GM18870 (cell line): Measurements from ENCODE around the gene ADAD1.

Experiments
- ATAC-seq: cut with Tn5 transposase; IDR thresholded peaks from one replicate; pipeline ENCODE4 v1.9.1; 2021; ENCODE audit warnings: moderate library complexity; ENCODE audit not compliant: unreplicated experiment

ADAD1 gene

DNA sequence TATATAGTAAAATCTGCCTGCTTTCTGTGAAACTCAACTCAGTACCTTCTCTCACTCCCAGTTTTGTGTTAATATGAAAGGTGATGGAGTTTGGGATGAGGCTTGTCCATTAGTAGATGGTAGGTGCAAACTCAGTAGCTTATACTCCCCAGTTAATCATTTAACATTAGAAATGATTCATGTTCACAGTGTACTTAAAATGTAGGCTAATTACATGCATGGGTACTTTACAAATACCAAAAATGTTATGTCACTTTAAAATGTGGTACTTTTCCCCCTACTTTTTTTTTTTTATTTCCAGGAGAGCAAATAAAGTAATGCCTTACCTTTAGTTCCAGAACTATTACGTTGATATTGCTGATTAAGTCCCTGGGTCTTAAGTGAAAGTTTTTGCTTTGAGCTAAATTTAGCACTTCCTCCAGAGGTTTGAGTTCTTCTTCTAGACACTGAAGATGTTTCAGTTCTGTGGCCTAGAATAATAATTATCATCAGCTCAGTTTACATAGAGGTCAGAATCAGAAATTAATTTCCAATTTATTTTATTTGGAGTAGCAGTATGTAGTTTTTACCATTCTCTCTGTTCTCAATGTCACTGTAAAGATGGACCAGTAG, 74.7 kb downstream of the ADAD1 start:
- no peak for ATAC-seq

DNA sequence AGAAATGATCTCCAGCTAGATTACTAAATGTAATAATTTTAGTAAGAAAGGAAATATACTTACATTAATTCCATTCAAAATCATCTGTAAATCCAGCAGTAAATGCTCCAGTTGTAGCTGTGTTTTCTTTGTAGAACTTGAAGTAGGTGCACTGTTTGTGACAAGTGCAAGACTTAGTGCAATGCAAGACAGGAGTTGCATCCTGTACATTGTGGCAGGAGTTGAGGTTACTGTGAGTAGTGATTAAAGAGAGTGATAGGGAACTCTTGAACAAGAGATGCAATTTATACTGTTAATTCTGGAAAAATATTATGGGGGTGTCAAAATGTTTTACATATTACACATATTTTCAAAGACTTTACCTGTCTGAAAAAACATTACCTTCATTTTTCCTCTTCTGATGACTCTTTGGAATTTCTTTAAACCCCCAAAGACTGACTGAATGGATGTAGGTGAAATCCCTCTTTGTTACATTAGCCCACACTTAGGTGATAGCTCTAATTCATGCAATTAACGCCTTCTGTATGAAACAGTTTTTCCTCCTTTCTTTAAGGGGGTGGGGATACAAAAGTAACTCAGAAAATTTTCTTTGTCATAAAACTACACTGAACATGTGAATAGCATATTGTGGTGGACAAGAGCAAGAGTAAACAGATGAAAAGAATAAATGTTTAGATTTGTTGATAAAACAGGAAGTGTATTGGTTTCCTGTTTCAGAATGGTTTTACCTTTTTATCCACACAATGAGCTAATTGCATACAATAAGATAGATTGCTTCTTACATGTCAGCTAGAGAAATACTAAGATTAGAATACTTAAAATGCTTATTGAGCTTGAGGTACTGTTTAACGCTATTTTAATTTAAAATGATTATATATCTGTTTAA, 77.7 kb downstream of the ADAD1 start, which contains the start of gene IL2:
Gene IL2 (minus strand): TSS at position 495 of the 886 bp plus-strand sequence. CDS start 285 bp downstream, at position 210.
- no peak for ATAC-seq

DNA sequence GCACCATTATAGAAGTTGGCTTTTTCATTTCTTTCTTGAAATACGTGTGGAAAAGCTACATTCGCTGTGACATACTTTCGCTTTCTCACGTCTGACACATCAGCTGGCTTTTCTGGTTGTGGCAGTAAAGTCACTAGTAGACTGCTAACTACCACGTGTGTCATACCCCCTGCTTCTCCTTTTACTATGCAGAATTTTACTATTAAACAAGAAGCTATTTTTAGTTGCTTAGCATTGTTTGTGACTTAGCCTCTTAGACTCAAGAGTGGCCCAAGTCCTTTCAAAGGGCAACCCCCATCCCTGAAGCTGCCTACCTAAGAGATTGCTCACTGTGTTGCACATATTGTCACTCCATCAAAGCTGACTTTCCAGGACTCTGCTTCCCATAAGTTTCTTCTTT, 79.8 kb downstream of the ADAD1 start:
- ATAC-seq: peak; percentile 60

DNA sequence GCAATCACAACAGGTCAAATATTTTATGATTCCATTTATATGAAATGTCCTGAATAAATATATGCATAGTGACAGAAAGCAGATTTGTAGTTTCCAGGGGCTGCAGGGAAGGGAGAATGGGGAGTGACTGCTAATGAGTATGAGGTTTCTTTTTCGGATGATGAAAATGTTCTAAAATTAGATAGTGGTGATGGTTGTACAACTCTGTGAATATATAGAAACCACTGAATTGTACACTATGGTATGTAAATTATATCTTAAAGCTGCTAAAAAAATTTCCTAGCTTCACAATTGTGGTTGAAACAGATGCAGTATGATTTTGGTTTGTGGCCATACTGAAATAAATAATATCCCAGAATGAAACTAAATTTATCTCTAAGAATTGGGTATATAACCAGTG, 90.6 kb downstream of the ADAD1 start:
- ATAC-seq: no peak

DNA sequence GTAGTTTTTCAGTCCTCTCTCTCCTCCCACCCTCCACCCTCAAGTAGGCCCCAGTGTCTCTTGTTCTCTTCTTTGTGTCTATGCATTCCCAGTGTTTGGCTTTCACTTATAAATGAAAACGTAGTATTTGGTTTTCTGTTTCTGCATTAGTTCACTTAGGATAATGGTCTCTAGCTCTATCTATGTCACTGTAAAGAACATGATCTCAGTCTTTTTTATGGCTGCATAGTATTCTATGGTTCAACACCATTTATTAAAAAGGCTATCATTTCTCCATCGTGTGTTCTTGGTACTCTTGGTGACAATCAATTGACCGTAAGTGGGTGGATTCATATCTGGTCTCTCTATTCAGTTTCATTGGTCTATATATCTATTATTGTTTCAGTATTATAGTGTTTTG, 96.4 kb downstream of the ADAD1 start:
- no peak for ATAC-seq

DNA sequence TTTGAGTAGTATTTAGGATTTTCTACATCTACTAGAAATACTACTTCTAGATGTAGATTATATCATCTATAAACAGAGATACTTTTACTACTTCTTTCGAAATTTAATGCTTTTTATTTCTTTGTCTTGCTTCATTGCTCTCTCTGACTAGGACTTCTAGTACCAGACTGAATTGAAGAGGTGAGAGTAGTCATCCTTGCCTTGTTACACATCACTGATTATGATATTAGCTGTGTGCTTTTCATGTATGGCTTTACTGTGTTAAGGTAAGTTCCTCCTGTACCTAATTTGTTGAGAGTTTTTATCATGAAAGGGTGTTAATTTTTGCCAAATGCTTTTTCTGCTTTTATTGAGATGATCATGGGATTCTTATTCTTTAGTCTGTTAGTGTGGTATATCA, 97.3 kb downstream of the ADAD1 start:
- no peak for ATAC-seq

DNA sequence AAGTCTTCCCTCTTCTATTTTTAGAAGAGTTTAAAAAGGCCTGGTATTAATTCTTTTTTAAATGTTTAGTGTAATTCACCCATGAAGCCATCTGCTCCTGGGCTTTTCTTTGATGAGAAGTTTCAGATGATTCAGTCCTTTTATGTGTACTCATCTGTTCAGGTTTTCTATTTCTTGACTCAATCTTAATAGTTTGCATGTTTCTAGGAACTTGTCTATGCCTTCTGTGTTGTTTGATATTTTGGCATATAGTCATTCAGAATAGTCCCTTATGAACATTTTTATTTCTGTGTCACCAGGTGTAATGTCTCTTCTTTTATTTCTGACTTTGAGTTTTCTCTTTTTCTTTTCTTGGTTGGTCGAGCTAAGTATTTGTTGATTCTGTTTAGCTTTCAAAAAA, 97.9 kb downstream of the ADAD1 start:
- ATAC-seq: no peak
